ENCODE results near the gene CDH2. TPM values are rescaled to one million over a fixed set of nuclear protein-coding genes. Genes with fewer than 3 reads are reported as not detected.

The CDH2 gene
- total RNA-seq, 1 donor from 2014 or later = 0.79 TPM

DNA sequence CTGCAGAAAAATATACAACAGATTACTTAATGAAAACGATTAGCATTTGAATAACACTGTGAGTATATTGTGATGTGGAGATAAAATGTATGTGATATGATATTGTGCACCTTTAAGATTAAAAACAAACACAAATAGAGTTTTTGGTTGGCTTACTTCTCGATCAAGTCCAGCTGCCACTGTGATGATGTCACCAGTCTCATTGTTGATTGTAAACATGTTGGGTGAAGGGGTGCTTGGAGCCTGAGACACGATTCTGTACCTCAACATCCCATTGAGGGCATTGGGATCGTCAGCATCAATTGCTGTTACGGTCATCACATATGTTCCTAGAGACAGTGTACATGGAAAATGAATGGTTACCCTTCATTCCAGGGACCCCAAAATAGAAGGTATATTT is 174.1 kb downstream of the CDH2 start:
- DNase-seq (ENCODE audit: low read depth in 2 of 2) = peak in 1 of 2 donors; percentile 9

DNA sequence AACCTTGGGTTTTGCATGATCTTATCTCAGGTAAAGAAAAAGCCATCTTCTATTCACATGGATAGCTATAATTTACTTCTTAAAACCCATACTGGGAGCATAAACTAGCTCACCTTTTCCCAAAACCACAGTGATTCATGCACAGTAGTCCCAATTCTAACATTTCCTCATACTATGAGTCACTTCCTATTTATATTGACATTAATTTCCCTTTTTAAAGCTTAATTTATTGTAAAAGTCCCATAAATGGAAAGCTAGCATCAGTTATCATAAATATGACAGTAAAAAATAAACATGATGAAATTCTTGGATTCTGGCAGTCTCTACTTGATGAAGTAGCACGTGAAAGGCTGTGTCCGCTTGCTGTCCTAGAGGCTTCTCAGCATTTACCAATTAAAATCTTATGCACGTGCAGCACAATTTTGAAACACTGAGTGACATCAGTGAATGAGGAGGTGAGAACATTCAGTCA is 180.1 kb downstream of the CDH2 start:
- peak in 1 of 2 donors; percentile 51 for DNase-seq (ENCODE audit: low read depth in 2 of 2)

DNA sequence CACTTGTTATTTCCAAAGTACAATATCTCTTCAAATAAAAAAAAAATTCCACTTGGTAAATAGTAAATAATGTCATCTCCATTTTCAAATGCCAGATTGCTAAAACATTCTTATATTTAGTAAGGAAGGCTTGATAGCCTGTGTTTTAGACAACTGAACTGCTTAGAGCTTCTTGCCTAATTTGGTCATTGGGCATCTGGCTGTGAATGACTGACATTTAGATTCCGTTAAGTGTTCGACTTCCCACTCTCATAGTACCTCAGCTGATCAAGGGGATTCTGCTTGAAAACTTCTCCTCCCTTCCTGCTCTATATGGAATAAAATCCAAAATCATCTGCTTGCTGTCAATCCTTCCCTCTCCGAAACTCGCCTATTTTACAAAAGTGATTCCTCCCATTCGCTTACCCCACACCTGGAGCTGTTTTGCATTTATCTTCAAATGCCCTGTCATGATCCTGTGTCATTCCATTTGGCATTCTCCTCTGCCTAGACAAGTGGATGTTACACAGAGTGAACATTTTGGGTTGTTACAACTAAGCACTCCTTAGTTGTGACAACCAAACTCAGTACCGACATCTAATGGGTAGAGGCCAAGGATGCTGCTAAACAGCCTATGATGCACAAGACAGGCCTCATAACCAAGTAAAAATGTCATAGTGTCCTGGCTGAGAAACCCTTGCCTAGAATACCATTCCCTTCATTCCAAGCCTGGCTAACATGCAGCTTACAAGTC is 181.0 kb downstream of the CDH2 start:
- no peak for DNase-seq (ENCODE audit: low read depth in 2 of 2)

DNA sequence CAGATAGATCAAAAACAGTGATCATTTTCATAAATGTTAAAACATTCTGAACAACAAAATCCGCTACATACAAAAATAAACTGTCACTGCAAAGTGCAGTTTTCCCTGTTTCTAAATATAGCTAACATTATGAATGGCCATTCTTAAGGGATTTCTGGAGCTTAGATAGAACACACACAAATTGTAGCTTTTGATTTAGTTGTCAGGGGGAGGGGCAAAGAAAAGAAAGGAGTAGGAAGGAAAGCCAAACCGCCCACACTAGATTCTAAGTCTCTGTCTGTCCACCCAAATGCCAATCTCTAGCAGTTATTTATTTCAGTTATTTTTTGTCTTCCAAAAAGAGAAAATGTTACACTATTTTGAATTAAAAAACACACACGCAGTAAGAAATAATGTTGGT is 182.4 kb downstream of the CDH2 start:
- DNase-seq (ENCODE audit: low read depth in 2 of 2) = no peak

DNA sequence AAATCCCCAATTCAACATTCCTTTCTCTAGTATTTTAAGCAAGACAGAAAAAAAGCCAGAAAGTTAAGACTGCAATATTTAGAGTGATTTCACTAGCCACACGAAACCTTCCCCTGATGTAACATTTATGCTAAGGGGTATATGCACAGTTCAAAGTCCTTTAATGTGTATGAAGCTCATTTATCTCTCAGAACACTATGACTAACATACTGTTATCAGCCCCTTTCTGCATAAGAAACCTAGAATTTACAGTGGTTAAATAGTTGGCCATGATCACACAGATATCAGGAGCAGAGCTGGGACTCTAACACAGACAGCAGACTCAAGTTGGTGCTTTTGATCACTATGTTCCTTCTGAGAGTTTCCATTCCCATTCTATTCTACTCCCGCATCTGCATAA is 185.5 kb downstream of the CDH2 start:
- DNase-seq (ENCODE audit: low read depth in 2 of 2) = no peak

DNA sequence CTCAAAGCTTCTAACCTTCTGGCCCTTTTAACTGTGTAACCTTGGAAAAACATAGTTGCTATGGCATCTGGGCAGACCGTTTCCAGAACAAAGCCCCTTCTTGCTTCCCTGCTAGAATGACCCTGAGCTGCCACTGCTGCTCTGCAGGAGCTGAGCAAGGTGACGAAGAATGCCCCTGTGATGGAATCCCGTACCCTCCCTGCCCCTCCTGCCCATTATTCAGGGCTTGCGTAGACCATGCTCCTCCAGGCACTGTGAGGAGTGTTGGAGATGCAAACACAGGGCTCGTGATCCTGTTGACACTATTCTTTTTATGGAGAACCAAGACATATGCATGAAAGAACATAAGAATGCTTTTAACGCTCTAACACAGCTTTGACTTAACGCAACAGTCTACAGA is 191.1 kb downstream of the CDH2 start:
- DNase-seq (ENCODE audit: low read depth in 2 of 2) = no peak

DNA sequence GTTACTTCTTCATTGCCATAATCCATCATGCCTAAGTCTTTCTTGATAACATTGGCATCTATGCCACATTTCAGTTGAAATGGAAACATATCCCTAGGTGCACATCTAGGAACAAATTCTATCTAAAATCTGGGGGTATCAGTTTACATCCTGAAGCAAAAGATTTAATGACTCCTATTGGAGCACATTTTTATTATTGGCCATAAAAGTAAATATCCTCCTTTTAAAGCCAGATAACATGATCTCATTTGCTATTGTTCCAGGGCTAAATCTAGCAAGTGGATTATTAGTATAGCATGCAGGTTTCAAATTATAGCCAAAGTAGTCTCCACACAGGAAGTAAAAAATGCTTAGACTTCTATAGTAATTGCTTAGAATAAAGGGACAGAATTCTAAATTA is 193.2 kb downstream of the CDH2 start:
- no peak for DNase-seq (ENCODE audit: low read depth in 2 of 2)

DNA sequence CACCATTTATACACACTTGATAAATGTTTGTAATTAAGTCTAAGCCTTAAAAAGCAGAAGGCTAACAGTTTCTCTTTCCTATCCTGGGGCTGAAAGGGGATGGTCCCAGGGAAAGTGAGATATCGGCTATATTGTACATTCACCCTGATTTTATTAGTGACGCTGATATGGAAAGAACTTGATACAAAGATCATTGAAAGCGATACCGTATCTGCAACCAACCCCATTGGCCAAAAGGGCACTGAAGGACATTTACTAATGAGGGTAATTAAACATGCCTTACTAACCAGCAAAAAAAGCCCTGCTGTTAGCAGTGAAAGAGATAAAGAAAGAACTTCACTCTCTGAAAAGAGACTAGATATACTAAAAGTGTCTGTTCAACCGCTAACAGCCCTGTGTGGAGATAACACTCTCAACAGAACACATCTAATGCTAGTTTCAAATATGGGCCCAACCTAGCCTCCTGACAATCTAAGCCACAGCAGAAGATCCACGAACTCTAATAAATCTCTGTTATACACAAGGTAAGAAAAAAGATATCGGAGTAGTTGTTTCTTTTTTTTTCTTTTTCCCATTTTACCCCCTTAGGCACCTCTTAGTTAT is 200.0 kb downstream of the CDH2 start:
- no peak for DNase-seq (ENCODE audit: low read depth in 2 of 2)

DNA sequence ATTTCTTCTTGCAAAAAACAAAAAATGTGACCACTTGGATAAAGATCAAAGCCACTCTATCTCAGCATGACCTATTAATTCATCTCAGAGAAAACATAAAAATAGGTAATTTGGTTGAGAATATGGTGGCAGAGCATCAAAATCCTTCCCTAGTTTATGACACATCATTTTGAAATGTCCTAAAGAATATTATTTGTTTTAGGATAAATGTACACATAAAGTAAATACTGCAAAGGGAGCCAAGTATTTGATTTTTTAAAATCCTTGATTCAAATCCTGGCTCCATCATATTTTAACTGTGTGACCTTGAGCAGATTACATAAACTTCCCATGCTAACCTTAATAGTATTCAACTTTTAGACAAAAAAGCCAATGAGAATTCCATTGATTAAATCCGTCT is 206.6 kb downstream of the CDH2 start:
- DNase-seq (ENCODE audit: low read depth in 2 of 2) = no peak

DNA sequence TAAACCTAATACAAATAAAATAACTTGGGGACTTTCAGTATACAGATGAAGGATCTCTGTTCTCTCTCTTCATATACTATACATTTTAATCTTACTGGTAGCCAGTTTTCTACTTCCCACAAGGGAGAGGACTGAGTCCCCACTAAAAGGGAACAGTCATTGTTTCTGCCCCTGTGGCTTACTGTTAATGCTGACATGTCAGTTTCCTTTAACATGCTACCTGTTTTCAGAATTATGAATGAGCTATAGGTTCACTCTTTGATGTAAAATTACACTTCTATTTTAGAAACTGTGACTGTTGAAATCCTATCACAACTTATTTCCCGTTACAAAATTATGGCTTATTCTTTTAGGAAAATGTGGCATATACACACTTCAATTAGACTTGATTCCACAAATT is 207.7 kb downstream of the CDH2 start:
- DNase-seq (ENCODE audit: low read depth in 2 of 2) = no peak

DNA sequence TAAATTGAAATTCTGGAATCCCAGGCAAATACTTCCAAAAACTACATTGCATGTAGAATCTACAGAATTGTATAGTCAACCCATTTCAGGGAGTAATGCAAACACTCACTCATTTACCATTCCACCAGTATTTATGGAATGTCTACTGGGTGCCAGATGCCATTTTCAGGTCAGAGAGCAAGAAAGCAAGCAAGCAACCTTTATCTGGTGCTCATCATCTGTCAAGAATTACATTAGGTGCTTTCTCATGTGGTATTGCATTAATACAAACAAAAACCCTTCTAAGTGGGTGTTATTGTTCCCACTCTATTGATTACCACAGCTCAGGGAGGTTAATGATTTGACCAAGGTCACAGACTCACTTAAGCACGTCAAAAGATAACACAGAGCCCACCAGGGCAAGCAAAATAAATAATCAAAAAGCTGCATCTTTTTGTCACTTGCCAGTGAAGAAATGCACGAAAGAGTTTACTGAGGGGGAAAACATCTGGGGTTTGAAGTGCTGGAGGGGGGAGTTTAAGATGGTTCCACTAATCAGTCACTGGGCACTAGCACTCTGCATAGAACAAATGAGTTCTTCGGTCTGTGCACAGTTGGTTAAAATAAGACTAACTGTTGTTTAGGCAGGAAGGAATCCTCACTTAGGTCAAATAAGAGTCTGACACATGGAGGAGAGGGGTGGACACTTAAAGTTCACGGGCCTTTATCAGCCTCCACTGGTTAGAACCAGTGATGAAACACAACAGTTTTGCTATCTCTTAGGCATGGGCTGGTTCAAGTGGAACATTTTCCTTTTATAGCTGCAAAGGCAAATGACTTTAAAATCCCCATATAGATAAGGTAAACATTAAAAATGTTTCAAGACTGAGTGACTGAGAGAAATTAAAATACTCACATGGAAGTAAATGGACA is 208.8 kb downstream of the CDH2 start:
- DNase-seq (ENCODE audit: low read depth in 2 of 2) = no peak

DNA sequence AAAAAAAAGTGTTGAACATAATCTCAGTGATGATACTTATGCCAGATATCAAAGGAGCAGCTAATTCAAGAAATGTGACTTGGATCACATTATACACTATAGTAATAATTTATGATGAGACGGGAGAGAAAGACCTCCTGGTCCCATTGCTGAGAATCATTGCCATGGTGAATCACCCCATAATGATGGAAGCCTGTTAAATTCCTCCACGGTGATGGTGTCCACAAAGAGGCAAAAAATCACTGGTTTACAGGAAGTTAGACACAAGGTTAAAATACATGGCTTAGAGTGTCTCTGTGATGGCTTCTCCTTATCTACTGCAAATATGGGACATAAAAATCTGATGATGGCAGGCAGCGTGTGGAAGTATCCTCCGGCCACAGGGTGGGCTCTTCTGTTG is 210.0 kb downstream of the CDH2 start:
- DNase-seq (ENCODE audit: low read depth in 2 of 2) = no peak

DNA sequence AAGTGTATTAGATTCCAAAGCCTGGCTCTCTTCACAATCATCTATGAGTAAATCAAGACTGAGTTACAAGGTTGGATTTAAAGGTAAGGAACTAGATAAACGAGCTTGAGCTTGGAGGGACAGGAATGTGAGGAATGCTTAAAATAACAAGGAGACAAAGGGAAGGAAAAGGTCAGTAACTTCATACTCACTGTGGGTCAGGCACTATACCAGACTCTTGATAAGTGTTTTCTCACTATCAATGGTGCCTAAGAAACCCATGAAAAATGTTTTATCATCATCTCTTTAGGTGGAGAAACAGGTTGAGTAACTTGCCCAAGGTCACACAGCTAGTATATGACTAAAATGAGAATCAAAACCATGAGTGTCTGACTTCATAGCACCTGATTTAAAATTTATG is 212.1 kb downstream of the CDH2 start:
- DNase-seq (ENCODE audit: low read depth in 2 of 2) = no peak

DNA sequence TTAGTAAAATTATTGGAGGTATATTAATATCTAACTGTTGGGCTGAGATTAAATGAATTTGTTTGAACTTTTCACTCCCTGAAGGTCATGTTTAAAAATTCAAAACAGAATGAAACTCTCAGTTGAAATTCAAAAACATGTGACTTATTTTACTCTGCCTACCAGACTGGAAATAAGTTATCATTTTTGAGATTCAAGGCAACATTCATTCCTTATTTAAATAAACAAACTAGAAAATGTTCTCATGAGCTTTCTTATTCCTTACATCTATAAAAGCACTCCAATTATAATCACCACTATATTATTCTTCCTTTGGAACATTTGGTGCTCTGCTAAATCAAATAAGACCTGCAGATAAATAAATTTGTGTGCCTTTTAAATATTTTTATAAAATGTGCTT is 217.8 kb downstream of the CDH2 start:
- DNase-seq (ENCODE audit: low read depth in 2 of 2) = no peak

DNA sequence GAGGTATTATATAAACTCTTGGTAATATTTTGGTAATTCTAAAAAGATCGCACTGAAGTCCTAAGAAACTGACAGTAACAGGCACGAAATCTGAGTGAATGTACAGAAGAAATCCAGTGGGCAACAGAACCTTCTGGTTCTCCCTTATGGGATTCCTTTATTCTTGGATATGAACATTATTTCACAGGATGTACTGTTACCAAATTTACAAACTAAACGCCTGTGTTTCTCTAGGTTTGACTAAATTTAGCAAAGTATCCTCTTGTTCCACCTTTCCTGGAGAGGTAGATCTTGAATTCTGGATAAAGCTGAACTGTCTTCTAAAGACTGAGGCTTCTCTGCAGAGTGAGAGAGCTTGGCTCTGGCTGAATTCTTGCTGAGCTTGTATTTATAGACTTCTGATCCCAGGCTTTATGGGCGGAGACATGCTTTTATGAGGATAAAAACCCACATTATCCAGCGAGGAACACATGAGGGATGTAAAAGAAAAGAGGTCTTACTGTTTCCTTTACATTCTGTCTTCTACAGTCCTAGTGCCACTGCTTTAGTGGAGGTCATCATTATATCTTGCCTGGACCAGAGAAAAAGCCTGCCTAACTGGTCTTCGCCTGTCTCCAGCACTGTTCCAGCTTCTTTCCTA is 220.8 kb downstream of the CDH2 start:
- no peak for DNase-seq (ENCODE audit: low read depth in 2 of 2)

DNA sequence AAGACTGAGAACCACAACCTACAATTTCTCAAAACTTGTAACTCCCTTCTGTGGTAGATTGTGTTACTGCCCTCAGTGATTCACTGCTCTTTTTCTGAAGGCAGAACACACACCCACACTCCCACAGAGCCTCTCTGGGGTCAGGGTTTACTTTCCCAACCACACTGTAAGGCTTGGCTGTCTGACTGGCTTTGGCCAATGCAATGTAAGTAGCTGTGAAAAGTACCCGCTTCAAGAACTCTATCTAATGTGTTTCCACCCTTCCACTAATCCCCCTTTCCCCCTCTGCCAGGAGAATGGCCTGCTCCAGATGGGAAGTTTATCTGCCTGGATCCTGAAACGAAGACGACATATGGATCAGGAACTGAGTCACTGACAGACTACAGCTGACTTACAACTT is 222.7 kb downstream of the CDH2 start:
- DNase-seq (ENCODE audit: low read depth in 2 of 2) = peak in 1 of 2 donors; percentile 6

DNA sequence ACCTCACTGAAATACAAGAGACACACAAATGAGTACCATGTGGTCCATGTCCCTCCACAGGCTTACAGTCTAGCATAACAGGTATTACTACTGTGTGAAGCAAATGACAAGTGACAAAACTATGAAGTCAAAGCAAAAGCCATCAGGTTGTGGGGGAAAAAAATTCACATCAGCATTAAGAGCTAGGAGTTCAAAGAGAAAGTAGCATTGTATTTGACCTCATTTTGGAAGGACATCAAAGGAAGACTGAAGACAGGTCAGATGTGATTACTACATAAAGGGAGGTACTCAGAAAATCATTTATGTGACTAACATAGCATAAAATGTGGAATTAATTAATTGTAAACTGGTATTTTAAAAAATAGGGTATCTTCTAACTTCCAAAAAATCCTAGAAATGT is 224.2 kb downstream of the CDH2 start:
- DNase-seq (ENCODE audit: low read depth in 2 of 2) = no peak

DNA sequence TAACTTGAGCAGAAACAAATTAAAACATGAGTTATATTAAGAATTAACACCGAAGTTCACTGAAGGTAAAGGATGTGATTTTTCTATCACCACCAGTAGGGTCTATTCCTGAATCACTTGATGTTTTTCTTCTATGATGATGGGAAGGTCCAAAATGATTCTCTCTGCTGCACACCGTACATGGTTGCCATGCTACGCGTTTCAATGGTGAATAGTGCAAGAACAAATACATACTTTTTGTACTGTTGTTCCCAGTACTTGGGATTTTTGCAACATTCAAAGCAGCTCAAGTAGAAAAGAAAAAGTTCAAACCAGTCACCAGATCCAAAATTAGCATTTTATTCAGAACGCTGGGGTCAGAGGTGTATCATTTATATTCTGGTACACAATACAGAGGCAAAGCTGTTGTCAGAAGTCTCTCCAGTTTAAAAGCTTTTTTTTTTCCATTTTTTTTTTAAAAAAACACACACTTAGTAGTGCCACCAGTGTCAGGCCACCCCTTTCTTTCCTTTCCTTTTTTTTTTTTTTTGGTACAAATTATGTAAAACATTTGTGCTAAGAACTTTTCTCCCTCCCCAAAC is 226.2 kb downstream of the CDH2 start:
- no peak for DNase-seq (ENCODE audit: low read depth in 2 of 2)

DNA sequence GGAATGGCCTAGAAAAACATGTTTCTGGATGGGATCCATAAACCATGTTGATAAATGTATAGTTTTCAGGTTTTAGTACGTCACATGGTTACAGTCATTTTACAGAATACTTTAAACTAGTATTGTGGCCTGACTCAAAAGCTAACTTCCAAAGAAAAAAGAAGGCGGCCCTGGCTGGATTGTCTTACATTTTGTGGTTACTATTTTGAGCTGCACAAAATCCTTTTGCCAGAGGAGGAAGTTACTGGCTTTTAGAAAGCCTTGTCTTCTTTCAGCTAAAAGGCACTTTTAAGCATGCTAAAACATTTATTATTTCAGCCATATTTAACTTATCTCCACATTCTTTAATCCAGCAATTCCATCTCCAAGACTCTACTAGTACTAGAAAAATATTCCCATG is 227.9 kb downstream of the CDH2 start:
- no peak for DNase-seq (ENCODE audit: low read depth in 2 of 2)

DNA sequence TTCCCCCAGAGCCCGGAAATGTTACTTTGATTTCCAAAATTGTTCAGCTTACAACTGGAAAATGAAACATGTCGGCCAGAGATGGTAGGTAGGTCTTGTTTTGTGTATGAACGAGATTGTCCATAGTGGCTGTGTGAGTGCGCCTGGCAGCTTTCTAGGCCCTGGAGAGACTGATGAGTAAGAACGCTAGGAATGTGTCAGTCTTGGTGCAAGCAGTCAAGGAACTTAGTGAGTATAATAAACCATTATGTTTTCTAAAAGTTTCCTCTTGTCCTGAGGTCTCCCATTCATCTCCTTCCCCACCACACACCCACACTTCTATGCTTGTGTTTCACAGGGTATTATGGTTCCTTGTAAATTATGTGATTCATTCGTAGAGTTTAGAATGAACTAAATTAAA is 234.2 kb downstream of the CDH2 start:
- DNase-seq (ENCODE audit: low read depth in 2 of 2) = peak in 1 of 2 donors; percentile 1

DNA sequence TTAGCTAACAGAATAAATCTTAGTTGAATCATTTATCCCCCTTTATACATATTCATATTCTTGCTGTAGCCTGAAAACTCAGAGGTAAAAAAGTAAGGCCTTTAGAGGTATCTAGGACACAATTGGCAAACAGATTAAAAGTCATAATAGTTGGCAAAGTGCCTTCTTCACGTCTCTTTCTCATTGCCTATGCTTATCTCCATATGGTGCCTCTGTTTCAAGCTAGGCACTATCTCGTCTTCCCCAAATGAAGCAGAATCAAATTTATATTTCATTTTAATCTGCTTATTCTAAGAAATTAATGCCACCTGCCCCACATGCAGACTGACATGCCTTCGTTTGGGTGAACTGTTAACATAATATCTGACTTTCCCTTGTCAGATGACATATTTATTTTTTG is 245.4 kb downstream of the CDH2 start:
- no peak for DNase-seq (ENCODE audit: low read depth in 2 of 2)

DNA sequence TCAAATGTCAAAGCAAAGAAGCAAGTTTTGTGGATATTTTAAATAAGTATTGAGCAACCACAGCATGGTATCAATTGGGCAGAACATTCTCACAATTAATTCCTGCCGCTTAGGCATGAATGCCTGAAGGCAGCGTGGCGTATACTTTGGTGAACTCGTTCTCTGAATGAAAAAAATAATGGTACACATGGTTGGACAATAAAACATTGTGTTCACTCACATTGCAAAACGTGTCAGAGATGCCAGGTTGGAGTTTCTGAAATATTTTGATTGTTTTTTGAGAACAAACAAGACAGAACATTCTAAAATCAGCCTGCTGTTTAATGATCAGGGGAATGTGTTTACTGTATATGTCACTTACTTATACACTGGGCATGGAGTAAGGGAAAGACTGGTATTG is 254.2 kb downstream of the CDH2 start:
- DNase-seq (ENCODE audit: low read depth in 2 of 2) = no peak

Data from lung microvascular endothelial cell (primary cell).